ENCODE data around the gene SHC4. TPM values are rescaled to one million over a fixed set of nuclear protein-coding genes. Genes with fewer than 3 reads are reported as not detected.

The SHC4 gene
- total and polyA plus RNA-seq, 7 experiments from 2014 or later: 1.2 TPM; not detected in 6

- no peaks in the 10 kb centered on the region for H3K27me3 ChIP-seq (ENCODE audit: control insufficient read depth in 2 of 2, insufficient read depth in 2 of 2, low read length in 2 of 2)
- DNase-seq (no peak), ATAC-seq (no peak)
- H3K27ac ChIP-seq (ENCODE audit: low read depth, low read length): no peak overlapping the region
- no peaks in the 10 kb centered on the region for H3K4me1 ChIP-seq (ENCODE audit: control insufficient read depth in 2 of 2, insufficient read depth in 2 of 2, low read length in 2 of 2)
- Mint-ChIP-seq H3K9me3 (no peaks in the 10 kb centered on the region), H3K27ac (peak overlapping the region in 1 of 9 donors; percentile 19), H3K27me3 (no peaks in the 10 kb centered on the region), H3K4me3 (no peak overlapping the region), H3K36me3 (peaks cover 5 to 31% (median 22%) of the 10 kb centered on the region in 5 donors), H3K4me1 (peaks cover 0 to 5% (median 0%) of the 10 kb centered on the region in 7 donors)
- ChIA-PET CTCF (no interaction called here), POLR2A (interaction anchor here (0.5 kb wide), 1 partner anchor 143 kb away, joined by 7 read pairs; no protein-coding TSS in a partner anchor)
- peaks cover 0 to 27% (median 4%) of the 10 kb centered on the region in 3 experiments for H3K36me3 ChIP-seq (ENCODE audit: control insufficient read depth in 2 of 3, insufficient read depth in 3 of 3, low read length in 3 of 3)
- H3K4me3 ChIP-seq (ENCODE audit: low read length): no peak overlapping the region
- H3K9me3 ChIP-seq (ENCODE audit: control insufficient read depth in 2 of 3, low read length in 3 of 3): no peaks in the 10 kb centered on the region
- intact Hi-C loops (cut with micrococcal nuclease): no loop called here
Observed at GRCh38 chr15:48989170-48989569, 25.5 kb upstream of the SHC4 start.

DNA sequence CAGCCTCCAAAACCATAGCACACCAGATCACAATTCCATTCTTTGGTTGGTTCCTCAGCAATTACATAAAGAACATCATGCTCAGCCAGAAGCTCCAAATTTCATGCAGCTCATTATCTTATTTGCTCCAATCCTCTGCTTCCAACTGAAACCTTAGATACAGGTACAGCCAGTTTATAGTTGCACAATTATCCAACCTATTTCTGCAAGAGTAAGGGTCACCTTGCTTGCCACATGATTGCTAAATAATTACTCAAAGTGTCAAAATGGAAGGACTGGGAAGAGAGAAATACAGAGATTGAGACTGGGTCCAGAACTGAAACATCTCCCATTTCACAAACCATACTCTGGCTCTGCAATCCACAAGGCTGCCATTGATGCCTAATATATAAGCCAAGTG, 23.4 kb upstream of the SHC4 start:
- Mint-ChIP-seq H3K27ac (peak overlapping the region in 1 of 9 donors; percentile 31), H3K27me3 (peaks cover 0 to 6% (median 0%) of the 10 kb centered on the region in 5 donors), H3K4me3 (no peak overlapping the region), H3K9me3 (no peaks in the 10 kb centered on the region), H3K36me3 (peaks cover 0 to 15% (median 8%) of the 10 kb centered on the region in 5 donors), H3K4me1 (peaks cover 0 to 5% (median 0%) of the 10 kb centered on the region in 7 donors)
- H3K27ac ChIP-seq (ENCODE audit: low read depth, low read length): no peak overlapping the region
- H3K27me3 ChIP-seq (ENCODE audit: control insufficient read depth in 2 of 2, insufficient read depth in 2 of 2, low read length in 2 of 2): no peaks in the 10 kb centered on the region
- POLR2A ChIA-PET: no interaction called here
- DNase-seq (no peak), ATAC-seq (no peak)
- H3K4me1 ChIP-seq (ENCODE audit: control insufficient read depth in 2 of 2, insufficient read depth in 2 of 2, low read length in 2 of 2): no peaks in the 10 kb centered on the region
- no peaks in the 10 kb centered on the region for H3K9me3 ChIP-seq (ENCODE audit: control insufficient read depth in 2 of 3, low read length in 3 of 3)
- intact Hi-C loops (cut with micrococcal nuclease): no loop called here
- no peak overlapping the region for H3K4me3 ChIP-seq (ENCODE audit: low read length)
- CTCF ChIA-PET: interaction anchor here (0.6 kb wide), 1 partner anchor 150 kb away, joined by 4 read pairs; no protein-coding TSS in a partner anchor
- H3K36me3 ChIP-seq (ENCODE audit: control insufficient read depth in 2 of 3, insufficient read depth in 3 of 3, low read length in 3 of 3): peaks cover 0 to 13% (median 0%) of the 10 kb centered on the region in 3 experiments

DNA sequence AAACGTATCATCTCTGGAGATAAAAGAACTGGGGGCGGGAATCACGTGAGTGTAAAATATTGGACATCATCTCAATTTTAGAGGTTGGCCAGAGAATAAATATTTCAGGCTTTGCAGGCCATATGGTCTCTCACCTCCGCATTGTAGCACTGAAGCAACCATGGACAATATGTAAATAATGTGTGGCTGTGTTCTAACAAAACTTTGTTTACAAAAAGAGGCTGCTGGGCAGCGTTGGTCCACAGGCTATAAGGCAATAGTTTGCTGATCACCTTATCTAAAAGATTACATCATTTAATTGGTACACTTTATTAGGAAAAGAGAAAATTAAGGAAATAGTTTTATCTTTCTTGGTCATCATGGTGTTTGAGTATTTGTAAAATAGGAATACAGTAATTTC, 22.5 kb upstream of the SHC4 start:
- intact Hi-C loops (cut with micrococcal nuclease): no loop called here

DNA sequence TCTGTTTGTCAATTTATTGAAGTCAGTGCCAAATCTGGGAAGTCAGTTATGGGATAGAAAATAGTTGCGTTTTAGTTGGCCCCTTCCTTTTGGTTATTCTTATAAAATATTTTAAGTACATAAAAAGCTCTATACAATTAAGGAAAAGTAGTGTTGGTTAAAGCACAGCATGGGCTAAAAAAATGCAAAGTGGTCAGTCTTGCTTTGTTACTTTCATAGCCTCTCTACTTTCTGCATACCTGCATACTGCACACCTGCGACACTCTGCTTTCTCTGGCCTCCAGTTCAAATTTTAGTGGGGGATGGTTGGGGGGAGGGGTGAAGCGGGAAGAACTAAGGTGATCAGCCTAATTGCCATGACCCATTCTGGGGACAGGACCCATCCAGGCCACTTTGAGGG, 21.8 kb upstream of the SHC4 start:
- Mint-ChIP-seq H3K4me1 (peaks cover 0 to 5% (median 0%) of the 10 kb centered on the region in 7 donors), H3K27me3 (peaks cover 4 to 18% (median 14%) of the 10 kb centered on the region in 5 donors), H3K27ac (no peak overlapping the region), H3K9me3 (no peaks in the 10 kb centered on the region), H3K36me3 (peaks cover 0 to 9% (median 3%) of the 10 kb centered on the region in 5 donors), H3K4me3 (no peak overlapping the region)
- CTCF ChIA-PET: interaction anchor here (1.6 kb wide), 1 partner anchor 9 kb away, joined by 3 read pairs; no protein-coding TSS in a partner anchor
- Histone ChIP-seq H3K36me3 (ENCODE audit: control insufficient read depth in 2 of 3, insufficient read depth in 3 of 3, low read length in 3 of 3) (no peaks in the 10 kb centered on the region), H3K4me1 (ENCODE audit: control insufficient read depth in 2 of 2, insufficient read depth in 2 of 2, low read length in 2 of 2) (no peaks in the 10 kb centered on the region), H3K27ac (ENCODE audit: low read depth, low read length) (no peak overlapping the region), H3K9me3 (ENCODE audit: control insufficient read depth in 2 of 3, low read length in 3 of 3) (no peaks in the 10 kb centered on the region), H3K4me3 (ENCODE audit: low read length) (no peak overlapping the region), H3K27me3 (ENCODE audit: control insufficient read depth in 2 of 2, insufficient read depth in 2 of 2, low read length in 2 of 2) (no peaks in the 10 kb centered on the region)
- POLR2A ChIA-PET: no interaction called here
- no peak for DNase-seq
- intact Hi-C loops (cut with micrococcal nuclease): no loop called here
- ATAC-seq: no peak

More for the DNA sequence above, 22.5 kb upstream of the SHC4 start:
- Histone ChIP-seq H3K27me3 (ENCODE audit: control insufficient read depth in 2 of 2, insufficient read depth in 2 of 2, low read length in 2 of 2) (no peaks in the 10 kb centered on the region), H3K9me3 (ENCODE audit: control insufficient read depth in 2 of 3, low read length in 3 of 3) (no peaks in the 10 kb centered on the region), H3K36me3 (ENCODE audit: control insufficient read depth in 2 of 3, insufficient read depth in 3 of 3, low read length in 3 of 3) (peaks cover 0 to 4% (median 0%) of the 10 kb centered on the region in 3 experiments), H3K4me3 (ENCODE audit: low read length) (no peak overlapping the region), H3K4me1 (ENCODE audit: control insufficient read depth in 2 of 2, insufficient read depth in 2 of 2, low read length in 2 of 2) (no peaks in the 10 kb centered on the region), H3K27ac (ENCODE audit: low read depth, low read length) (no peak overlapping the region)
- no peak overlapping the region for H3K4me3 Mint-ChIP-seq
- ChIA-PET POLR2A (no interaction called here), CTCF (interaction anchor here (1.6 kb wide), 1 partner anchor 10 kb away, joined by 3 read pairs; no protein-coding TSS in a partner anchor)
- no peaks in the 10 kb centered on the region for H3K9me3 Mint-ChIP-seq
- H3K36me3 Mint-ChIP-seq: peaks cover 0 to 11% (median 4%) of the 10 kb centered on the region in 5 donors
- DNase-seq (no peak), ATAC-seq (no peak)
- no peak overlapping the region for H3K27ac Mint-ChIP-seq
- H3K4me1 Mint-ChIP-seq: peaks cover 0 to 5% (median 0%) of the 10 kb centered on the region in 7 donors
- peaks cover 4 to 13% (median 7%) of the 10 kb centered on the region in 5 donors for H3K27me3 Mint-ChIP-seq

- DNase-seq: no peak
- Mint-ChIP-seq H3K9me3 (no peaks in the 10 kb centered on the region), H3K4me1 (peaks cover 0 to 5% (median 0%) of the 10 kb centered on the region in 7 donors), H3K27me3 (peaks cover 4 to 19% (median 18%) of the 10 kb centered on the region in 5 donors), H3K4me3 (no peak overlapping the region), H3K27ac (no peak overlapping the region), H3K36me3 (peaks cover 0 to 6% (median 0%) of the 10 kb centered on the region in 5 donors)
- Histone ChIP-seq H3K27ac (ENCODE audit: low read depth, low read length) (no peak overlapping the region), H3K36me3 (ENCODE audit: control insufficient read depth in 2 of 3, insufficient read depth in 3 of 3, low read length in 3 of 3) (no peaks in the 10 kb centered on the region), H3K27me3 (ENCODE audit: control insufficient read depth in 2 of 2, insufficient read depth in 2 of 2, low read length in 2 of 2) (no peaks in the 10 kb centered on the region), H3K4me1 (ENCODE audit: control insufficient read depth in 2 of 2, insufficient read depth in 2 of 2, low read length in 2 of 2) (no peaks in the 10 kb centered on the region), H3K9me3 (ENCODE audit: control insufficient read depth in 2 of 3, low read length in 3 of 3) (no peaks in the 10 kb centered on the region), H3K4me3 (ENCODE audit: low read length) (no peak overlapping the region)
- intact Hi-C loops (cut with micrococcal nuclease): no loop called here
- no peak for ATAC-seq
- ChIA-PET POLR2A (no interaction called here), CTCF (interaction anchor here (1.6 kb wide), 1 partner anchor 8 kb away, joined by 3 read pairs; no protein-coding TSS in a partner anchor)
Observed at GRCh38 chr15:48984811-48985352, 21.2 kb upstream of the SHC4 start.

- Mint-ChIP-seq H3K27me3 (peaks cover 4 to 23% (median 22%) of the 10 kb centered on the region in 5 donors), H3K27ac (no peak overlapping the region), H3K36me3 (peaks cover 0 to 6% (median 0%) of the 10 kb centered on the region in 5 donors), H3K4me3 (no peak overlapping the region), H3K9me3 (no peaks in the 10 kb centered on the region), H3K4me1 (peaks cover 0 to 5% (median 0%) of the 10 kb centered on the region in 7 donors)
- ChIA-PET CTCF (no interaction called here), POLR2A (no interaction called here)
- DNase-seq (no peak), ATAC-seq (no peak)
- intact Hi-C loops (cut with micrococcal nuclease): no loop called here
- Histone ChIP-seq H3K27ac (ENCODE audit: low read depth, low read length) (no peak overlapping the region), H3K9me3 (ENCODE audit: control insufficient read depth in 2 of 3, low read length in 3 of 3) (no peaks in the 10 kb centered on the region), H3K36me3 (ENCODE audit: control insufficient read depth in 2 of 3, insufficient read depth in 3 of 3, low read length in 3 of 3) (no peaks in the 10 kb centered on the region), H3K27me3 (ENCODE audit: control insufficient read depth in 2 of 2, insufficient read depth in 2 of 2, low read length in 2 of 2) (no peaks in the 10 kb centered on the region), H3K4me3 (ENCODE audit: low read length) (no peak overlapping the region), H3K4me1 (ENCODE audit: control insufficient read depth in 2 of 2, insufficient read depth in 2 of 2, low read length in 2 of 2) (no peaks in the 10 kb centered on the region)
Observed at GRCh38 chr15:48984021-48984710, 20.4 kb upstream of the SHC4 start.
